ENCODE measurements around the gene SPATA1. TPM values are rescaled to one million over a fixed set of nuclear protein-coding genes. Genes with fewer than 3 reads are reported as not detected.

Gene SPATA1
- total and polyA plus RNA-seq, 2 of the 8 experiments (the other 6 are each of a cell fraction or from before 2014, with no cell fraction given) = 0.51 to 1.1 TPM

DNA sequence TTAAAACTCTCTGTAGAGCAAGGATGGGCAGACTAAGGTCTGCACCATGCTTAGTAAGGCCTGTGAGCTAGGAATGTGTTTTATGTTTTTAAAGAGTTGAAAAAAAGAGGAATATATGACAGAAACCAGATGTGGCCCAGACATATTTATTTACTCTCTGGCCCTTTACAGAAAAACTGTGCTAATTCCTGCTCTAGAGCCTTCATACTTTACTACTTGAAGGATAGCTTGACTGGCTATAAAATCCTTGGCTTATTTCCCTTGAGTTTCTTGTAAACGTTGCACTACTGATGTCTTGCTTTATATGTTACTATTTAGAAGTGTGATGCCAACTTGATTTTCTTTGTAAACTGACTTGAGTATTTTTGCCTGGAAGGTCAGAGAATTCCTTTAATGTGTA lies 34.6 kb downstream of the SPATA1 start:
- Histone ChIP-seq H4K8ac (ENCODE audit: extremely low read depth, insufficient read depth, low read length) (no peak overlapping the region), H3K4me3 (ENCODE audit: extremely low read depth in 1 of 4, insufficient read depth in 2 of 4, low read depth in 3 of 4, low read length in 4 of 4) (no peak overlapping the region), H2BK20ac (ENCODE audit: low read length) (no peak overlapping the region), H3K14ac (ENCODE audit: insufficient read length) (no peak overlapping the region), H4K5ac (ENCODE audit: insufficient read length, low read depth, low read length) (no peak overlapping the region), H3K56ac (replicated peaks; ENCODE audit: insufficient read length, low read depth, low read length) (no peak overlapping the region), H2BK120ac (replicated peaks; ENCODE audit: low read depth, low read length) (no peak overlapping the region), H3K4me1 (replicated peaks in 1 of 4; ENCODE audit: control insufficient read depth in 3 of 4, insufficient read depth in 4 of 4, low read length in 3 of 4) (no peaks in the 10 kb centered on the region), H4K91ac (replicated peaks; ENCODE audit: insufficient read length, low read length) (no peak overlapping the region), H3K79me2 (ENCODE audit: control insufficient read depth in 1 of 2, insufficient read depth in 2 of 2, low read length in 2 of 2) (no peaks in the 10 kb centered on the region), H2BK15ac (ENCODE audit: low read length) (no peak overlapping the region), H3K27me3 (replicated peaks in 1 of 4; ENCODE audit: control insufficient read depth in 3 of 4, extremely low read depth in 1 of 4, insufficient read depth in 3 of 4, low read length in 3 of 4) (no peaks in the 10 kb centered on the region), H3K9ac (replicated peaks in 1 of 4; ENCODE audit: extremely low read depth in 1 of 4, low read depth in 3 of 4, low read length in 3 of 4) (no peak overlapping the region), H3K4ac (replicated peaks; ENCODE audit: insufficient read length, low read depth, low read length) (no peak overlapping the region), H4K20me1 (replicated peaks in 1 of 2; ENCODE audit: control insufficient read depth in 1 of 2, insufficient read depth in 2 of 2, low read length in 2 of 2) (no peaks in the 10 kb centered on the region), H3K23ac (ENCODE audit: insufficient read length) (no peak overlapping the region), H2BK12ac (ENCODE audit: low read depth, low read length) (no peak overlapping the region), H2BK5ac (ENCODE audit: low read depth, low read length) (no peak overlapping the region), H3K4me2 (ENCODE audit: insufficient read depth in 1 of 2, low read depth in 2 of 2, low read length in 2 of 2) (no peak overlapping the region), H2AK5ac (ENCODE audit: low read depth, low read length) (no peak overlapping the region), H2AFZ (ENCODE audit: low read length) (no peak overlapping the region), H3K18ac (ENCODE audit: extremely low read depth, low read length) (no peak overlapping the region), H3K23me2 (ENCODE audit: low read depth, low read length) (no peaks in the 10 kb centered on the region), H3K36me3 (ENCODE audit: control insufficient read depth in 2 of 4, insufficient read depth in 4 of 4, low read length in 3 of 4) (no peaks in the 10 kb centered on the region), H3K27ac (ENCODE audit: low read depth, low read length) (no peak overlapping the region), H3K9me3 (ENCODE audit: insufficient read depth in 2 of 2, low read depth in 1 of 2, low read length in 1 of 2) (no peaks in the 10 kb centered on the region; a peak in 1 of 4 replicates), H3K79me1 (ENCODE audit: low read depth, low read length) (no peaks in the 10 kb centered on the region)
- DNase-seq (ENCODE audit: low read depth in 1 of 2, low spot score in 2 of 2) (no peak), FAIRE-seq (no peak)
- 78% methylated on average over 1 of the region's 1 CpG; no CpG with 5 or more reads in 1 of the 2 experiments for WGBS, 2 experiments (ENCODE audit: extremely low coverage in 1 of 2, insufficient coverage in 1 of 2, insufficient read length in 1 of 2, insufficient replicate concordance in 2 of 2, low coverage in 1 of 2, low lambda C conversion rate in 2 of 2, missing lambda C conversion rate in 1 of 2)
- ChIA-PET POLR2A (ENCODE audit: partially characterized antibody) (no interaction called here), CTCF (ENCODE audit: partially characterized antibody) (interaction anchor here (0.6 to 1.4 kb wide), 4 partner anchors 16 to 682 kb away, joined by 3 to 4 read pairs (median 3); no protein-coding TSS in a partner anchor)
- TF ChIP-seq CHD2 (IDR thresholded peaks at IDR 0.05; ENCODE audit: low read length) (no peak), EZH2 (IDR thresholded peaks at IDR 0.05; ENCODE audit: low read depth, low read length, severe bottlenecking) (no peak), HDAC2 (IDR thresholded peaks at IDR 0.05; ENCODE audit: borderline replicate concordance in 1 of 2, low read depth in 2 of 2, low read length in 2 of 2) (no peak), GABPA (IDR thresholded peaks at IDR 0.05; ENCODE audit: borderline replicate concordance, insufficient read depth, low read length) (no peak), SRF (IDR thresholded peaks at IDR 0.05; ENCODE audit: low read depth, low read length) (no peak), TBP (IDR thresholded peaks at IDR 0.05; ENCODE audit: low read depth, low read length) (no peak), BRCA1 (IDR thresholded peaks at IDR 0.05; ENCODE audit: low read depth, low read length) (no peak), CTBP2 (IDR thresholded peaks at IDR 0.05; ENCODE audit: borderline replicate concordance, insufficient read depth, insufficient read length, low read length) (no peak), NANOG (IDR thresholded peaks at IDR 0.05; ENCODE audit: insufficient read depth, low read depth, low read length, poor library complexity, severe bottlenecking) (no peak), RBBP5 (IDR thresholded peaks at IDR 0.05; ENCODE audit: borderline replicate concordance, low read depth, low read length) (no peak), BCL11A (IDR thresholded peaks at IDR 0.05; ENCODE audit: low read depth in 2 of 2, low read length in 2 of 2) (no peak)
- TF ChIP-seq, protein P1, sequence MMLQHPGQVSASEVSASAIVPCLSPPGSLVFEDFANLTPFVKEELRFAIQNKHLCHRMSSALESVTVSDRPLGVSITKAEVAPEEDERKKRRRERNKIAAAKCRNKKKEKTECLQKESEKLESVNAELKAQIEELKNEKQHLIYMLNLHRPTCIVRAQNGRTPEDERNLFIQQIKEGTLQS (IDR thresholded peaks at IDR 0.05; ENCODE audit: insufficient read depth, low read depth, low read length) = no peak
